IPS-NIHi7 (cell line): Measurements from ENCODE around the gene GAS2L1.
A peak's percentile ranks its signal among the peaks of the same experiment; 100 is the strongest.

Experiments used
- DNase-seq: peaks from one replicate; pipeline ENCODE4 v3.0.0; 2012; ENCODE audit warnings: mixed read lengths; ENCODE audit errors: extremely low spot score

The GAS2L1 gene

GRCh38 chr22:29306175-29306834 lies at the start of gene GAS2L1:
Gene GAS2L1 (plus strand): TSS chr22:29306650. CDS start chr22:29308106, 1,456 bp downstream.
- peak; percentile 69 for DNase-seq

GRCh38 chr22:29257751-29258181 lies 48.7 kb upstream of the GAS2L1 start:
- no peak for DNase-seq

DNA sequence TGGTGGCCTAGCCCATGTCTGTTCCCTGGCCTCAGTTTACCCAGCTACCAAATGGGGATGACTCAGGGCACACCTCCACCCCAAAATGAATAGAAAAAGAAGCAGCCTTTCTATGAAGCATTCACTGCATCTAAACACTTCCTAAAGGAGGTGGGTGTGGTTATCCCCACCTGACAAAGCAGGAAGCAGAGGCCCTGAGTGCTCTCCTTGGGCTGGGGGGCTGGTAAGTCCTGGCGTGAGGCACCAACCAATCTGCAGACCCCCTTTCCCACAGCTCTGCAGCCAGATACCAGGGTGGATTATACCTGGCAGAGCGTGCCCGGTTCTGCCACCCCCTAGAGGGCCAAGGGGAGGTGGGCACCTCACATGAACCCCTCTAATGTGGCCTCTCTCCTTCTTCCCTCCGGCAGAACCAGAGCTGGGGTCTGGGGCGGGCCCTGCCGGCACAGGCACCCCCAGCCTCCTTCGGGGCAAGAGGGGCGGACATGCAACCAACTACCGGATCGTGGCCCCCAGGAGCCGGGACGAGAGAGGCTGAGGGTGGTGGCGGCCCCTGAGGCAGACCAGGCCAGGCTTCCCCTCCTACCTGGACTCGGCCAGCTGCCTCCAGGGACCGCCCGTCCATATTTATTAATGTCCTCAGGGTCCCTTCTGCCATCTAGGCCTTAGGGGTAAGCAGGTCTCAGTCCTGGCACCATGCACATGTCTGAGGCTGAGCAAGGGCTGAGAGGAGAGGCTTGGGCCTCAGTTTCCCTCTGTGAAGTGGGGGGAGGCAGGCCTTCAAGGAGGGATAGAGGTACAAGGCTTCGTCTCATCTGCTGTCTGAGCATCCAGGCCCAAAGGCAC lies 47.8 kb upstream of the GAS2L1 start:
- no peak for DNase-seq

DNA sequence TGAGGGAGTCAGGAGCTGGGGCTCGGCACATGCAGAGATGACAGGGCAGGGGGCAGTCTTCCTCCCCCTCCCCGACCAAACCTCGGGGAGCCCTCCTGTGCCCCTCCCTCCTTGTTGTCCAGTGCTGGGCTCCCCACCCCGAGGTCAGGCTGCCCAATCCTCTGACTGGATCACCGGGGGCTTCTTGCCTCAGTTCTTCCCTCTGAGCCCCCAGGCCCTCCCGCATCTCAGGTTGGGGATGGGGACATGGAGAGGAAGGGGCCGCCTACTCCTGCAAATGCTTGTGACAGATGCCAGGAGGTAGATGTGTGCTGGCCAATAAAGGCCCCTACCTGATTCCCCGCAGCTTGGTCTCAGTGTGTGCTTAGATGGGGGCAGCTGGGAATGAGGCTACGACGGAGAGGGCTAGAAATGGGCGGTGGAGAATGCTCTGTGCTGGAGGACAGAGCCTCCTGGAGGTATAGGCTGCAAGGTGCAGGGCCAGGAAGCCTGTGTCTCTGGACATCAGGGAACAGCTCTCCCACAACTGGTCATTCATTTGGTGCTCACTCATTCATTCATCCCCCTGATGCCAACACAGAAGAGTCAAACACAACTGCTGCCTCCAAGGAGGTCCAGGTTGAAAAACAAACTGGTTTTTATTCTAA lies 47.1 kb upstream of the GAS2L1 start:
- peak; percentile 68 for DNase-seq

- no peak for DNase-seq
These were observed 46.4 kb upstream of the GAS2L1 start for GRCh38 chr22:29260031-29260560.

DNA sequence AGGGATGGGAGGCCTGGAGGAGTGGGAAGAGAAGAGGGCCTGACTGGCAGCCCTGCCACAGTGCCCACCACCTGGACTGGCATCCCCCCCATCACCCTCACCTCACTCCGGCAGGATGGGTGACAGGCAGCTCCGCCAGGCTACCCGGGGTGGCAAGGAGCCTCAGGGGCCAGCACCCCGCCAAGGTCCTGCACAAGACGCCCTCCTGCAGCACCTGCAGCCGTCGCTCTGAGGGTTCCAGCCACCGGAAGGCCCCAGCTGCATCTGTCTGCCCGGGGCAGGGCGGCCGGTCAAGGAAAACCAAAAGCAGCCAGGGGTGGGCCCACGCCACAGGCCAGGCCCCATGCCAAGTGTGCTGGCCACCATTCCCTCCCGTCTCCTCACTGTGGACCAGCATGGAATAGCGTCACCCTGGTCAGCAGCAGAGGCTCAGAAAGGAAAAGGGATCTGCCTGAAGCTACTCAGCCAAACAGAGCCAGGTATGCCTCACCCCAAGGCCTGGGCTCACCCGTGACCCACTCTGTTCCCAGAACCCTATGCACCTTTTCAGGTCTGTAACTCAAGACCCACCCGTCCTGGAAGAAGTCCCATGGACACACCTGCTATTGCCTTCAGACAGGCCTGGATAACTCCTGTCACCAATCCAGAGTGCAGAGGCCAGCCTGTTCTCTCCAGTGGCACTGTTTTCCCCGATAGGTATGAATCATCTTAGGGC lies 45.7 kb upstream of the GAS2L1 start:
- DNase-seq, result no peak

DNA sequence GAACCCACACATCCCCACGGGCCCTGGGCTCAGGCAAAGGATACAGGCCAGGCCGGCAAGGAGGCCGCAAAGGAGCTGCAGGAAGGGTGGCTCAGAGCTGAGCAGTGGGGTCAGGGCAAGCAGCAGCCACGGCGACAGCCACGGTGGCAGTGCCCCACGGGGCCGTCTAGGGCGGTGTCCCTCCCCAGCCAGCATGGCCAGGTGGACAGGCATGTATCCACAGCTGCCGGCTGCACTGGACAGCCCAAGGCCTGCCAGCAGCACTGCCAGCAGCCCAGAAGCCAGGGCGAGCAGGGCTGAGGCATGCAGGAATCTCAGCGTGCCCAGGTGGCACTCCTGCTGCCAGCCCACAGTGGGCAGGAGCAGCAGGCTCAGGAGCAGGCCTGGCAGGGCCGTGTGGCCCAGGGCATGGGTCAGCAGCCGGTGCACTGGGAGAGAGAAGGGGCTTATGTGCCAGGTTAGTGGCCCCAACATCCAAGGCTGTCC lies 42.6 kb upstream of the GAS2L1 start:
- no peak for DNase-seq

- DNase-seq, result no peak
These were observed 41.1 kb upstream of the GAS2L1 start for GRCh38 chr22:29265305-29265704.

DNA sequence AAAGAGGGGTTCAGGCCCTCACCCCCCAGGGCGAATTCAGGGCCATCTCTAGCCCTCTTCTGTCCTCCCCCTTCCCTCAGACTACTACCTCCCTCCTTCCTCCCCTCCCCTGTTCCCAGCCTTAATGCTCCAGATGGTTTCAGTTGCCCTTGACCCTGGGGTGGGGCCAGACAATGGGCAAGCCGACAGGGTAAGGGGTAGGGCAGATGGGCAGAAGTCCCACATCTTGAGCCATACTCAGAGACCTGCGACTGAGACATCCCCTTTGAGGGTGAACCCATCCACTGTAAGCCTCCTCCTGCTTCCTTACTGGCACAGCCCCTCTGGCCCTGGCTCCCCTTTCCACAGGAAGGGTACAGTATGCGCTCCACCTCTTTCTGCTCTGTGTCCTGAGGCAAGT lies 40.5 kb upstream of the GAS2L1 start:
- no peak for DNase-seq

- no peak for DNase-seq
These were observed 39.6 kb upstream of the GAS2L1 start for GRCh38 chr22:29266564-29267461.

DNA sequence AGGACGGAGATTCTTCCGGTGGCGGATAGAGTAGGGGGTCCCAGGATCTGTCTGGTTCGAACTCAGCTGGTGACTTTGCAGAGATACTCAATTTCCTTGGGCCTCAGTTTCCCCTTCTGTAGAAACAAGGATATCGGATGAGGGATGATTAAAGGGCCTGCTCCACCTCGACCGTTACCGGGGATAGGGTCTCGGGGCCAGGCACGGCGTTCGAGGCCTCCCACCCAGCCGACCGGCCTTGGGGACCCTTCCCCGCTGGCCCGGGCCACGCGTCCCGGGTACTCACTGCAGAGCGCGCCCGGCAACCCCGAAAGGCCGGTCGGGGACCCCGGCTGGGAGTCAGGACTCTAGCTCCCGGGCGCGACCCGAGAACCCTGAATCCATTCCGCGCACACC lies 39.0 kb upstream of the GAS2L1 start:
- no peak for DNase-seq

DNA sequence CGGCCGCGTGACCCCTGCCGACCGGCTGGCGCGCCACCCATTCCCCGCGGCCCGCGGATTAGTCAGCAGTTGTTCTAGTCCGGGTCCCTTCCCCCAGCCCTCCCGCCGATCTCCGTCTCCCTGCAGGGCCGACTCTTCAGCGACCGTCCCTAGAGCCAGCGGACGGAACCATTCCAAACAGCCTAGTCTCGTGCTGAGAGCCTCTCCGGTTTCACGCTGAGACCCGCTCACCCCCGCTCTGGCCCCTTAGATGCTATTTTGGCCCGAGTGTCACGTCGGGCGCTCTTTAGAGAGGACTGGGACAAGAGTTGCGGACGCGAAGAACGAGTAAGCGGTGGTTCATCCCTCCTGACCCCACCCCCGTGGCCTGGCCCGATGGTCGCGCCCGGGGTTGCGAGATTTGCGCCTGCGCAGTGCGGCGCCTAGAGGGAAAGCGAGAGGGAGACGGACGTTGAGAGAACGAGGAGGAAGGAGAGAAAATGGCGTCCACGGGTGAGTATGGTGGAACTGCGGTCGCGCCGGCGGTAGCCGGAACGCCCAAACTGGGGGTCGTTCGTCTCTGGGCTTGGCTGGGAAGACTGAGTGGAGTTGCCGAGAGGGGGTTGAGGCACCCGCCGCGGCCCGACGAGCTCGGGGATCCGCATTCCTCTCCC lies 38.5 kb upstream of the GAS2L1 start, which contains the start of the genes EWSR1 and RHBDD3:
TSS of gene EWSR1 (plus strand) at position 411 of the 653 bp plus-strand sequence. CDS start at position 480, 69 bp downstream.
TSS of gene RHBDD3 (minus strand) at position 124 of the 653 bp plus-strand sequence. CDS start 2,355 bp downstream, outside the sequence.
- peak; percentile 93 for DNase-seq

DNA sequence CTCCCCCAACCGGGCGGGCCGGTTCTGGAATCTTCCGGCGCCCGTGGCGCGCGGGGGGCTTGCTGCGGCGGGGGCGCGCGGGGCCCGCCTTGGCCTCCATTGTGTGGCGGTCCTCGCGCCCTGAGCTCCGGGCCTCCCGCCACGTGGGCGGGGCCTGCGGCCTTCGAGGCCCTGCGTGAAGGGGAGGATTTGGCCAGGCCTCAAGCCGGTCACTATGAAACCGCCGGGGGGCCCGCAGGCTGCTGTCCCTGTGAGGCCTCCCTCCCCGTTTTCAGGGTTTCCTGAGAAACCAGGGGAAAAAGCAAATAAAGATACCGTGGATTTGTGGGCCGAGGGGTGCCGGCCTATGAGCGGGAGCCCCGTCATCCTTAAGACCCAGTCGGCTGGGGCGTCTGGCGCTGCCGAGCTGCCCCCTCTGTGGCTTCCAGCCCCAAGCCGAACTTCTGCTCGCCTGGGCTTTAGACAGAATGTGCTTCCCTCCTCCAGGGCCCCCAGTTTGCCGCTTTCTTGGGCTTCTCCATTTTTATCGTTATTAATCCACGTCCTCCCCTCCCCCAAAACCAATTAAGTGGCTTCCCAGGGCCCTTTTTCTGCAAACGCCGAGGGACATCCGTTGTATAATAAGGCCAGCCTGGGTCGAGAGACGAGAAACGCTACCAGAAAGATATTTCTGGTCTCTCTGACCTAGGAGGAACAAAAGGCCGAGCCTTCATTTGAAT lies 37.8 kb upstream of the GAS2L1 start:
- DNase-seq, result no peak

DNA sequence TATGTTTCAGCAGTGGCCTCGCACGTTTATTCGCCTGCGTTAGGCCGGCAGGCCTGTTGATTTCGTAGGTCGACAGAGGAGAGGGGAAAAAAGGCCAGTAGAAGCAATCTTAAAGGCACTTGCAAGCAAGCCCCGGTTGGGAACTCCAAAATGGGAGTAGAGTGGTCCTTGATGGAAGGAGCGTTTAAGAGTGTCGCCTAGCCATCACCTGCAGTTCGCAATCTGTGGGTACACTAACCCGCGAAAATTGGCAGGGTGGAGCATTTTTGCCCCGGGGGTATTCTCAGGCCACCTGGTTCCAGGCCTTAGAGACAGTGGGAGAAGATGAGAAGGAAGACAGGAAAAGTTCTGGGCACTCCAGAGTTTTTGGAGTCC lies 37.2 kb upstream of the GAS2L1 start:
- DNase-seq, result no peak

DNA sequence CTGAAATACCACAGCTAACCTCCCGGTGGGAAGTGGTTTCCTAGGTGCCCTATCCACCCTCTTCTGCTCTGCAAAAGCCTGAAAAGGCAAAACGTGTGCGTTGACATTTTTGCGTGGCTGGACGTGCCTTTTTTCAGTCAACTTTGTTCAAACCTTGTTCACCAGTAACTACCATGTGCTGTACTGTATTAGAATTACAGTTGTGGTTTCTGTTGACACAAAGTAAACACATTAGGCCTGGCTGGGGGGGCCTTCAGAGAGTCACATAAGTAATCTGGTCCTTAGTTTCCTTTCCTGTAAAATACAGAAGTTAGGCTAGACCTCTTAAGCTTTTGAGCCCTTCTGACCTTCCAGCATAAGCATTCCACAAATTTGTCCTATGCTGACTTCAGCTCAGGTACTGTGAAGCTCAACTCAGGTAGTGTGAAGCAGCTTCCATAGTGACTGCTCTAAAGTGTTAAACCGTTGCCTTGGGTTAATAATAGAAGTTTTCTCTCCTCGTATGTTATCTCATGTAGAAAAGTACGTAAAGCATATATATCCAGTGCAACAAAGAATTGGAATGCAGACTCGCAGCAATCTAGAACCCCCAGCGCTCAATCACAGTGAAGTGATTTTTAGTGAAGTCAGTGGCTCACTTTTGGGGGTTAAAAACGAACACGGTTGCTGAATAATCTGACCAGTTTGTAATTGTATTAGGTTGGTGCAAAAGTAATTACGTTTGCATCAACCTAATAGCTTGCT lies 36.5 kb upstream of the GAS2L1 start:
- DNase-seq, result no peak

DNA sequence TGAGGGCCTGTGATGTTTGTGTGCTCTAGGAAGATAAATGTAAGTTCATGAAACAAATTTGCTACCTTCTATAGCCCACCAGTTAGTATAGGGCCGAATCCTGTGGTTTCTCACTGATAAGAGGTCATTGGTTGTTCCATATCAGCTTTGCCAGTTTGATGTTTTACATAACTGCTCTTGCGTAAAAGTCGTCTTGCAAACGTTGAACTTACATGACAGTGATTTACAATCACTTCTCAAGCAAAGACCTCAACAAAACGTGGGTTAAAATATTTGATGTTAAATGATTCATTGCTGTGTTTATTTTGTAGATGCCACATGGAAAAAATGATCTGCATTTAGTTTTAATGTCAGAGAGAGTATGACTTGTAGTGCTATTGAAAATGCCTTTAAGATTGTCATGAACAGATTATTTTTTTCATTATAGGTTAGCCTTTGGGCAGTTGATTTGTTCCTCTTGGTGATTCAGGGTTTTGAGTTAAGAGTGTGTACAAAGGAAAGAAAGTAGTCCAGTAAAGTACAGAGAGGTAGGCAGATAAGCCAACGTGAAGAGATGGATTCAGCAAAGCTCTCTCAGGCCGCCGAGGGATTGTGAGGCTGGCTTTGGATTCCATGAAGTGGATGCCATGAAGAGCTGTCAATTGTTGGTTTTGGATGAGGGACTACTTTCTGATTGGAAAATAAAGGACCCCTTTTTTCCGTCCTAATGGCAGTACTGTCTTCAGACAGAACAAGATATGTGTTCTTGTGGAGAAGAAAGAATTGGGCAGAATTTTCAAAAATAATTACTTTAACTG lies 35.8 kb upstream of the GAS2L1 start:
- no peak for DNase-seq

- no peak for DNase-seq
These were observed 33.8 kb upstream of the GAS2L1 start for GRCh38 chr22:29272624-29273023.

DNA sequence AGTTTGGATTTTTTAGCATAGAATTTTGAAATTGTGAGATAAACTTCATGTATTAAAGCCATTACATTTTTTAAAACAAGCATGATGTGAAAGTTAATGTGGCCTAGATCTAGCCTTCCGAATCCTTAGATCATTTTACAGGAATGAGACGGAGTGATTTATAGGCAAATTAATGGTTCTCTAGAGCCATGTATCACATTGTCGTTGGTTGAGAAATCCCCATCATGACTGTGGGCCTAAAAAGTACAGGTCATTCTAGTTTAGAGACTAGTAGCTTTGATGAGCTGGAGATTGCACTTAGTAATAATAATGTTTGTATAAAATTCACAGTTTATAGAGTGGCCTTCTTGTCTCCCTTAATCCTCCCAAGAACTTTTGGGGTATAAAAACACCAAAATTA lies 31.3 kb upstream of the GAS2L1 start:
- DNase-seq, result no peak
